ENCODE measurements around the gene ZBTB47.

Gene ZBTB47

DNA sequence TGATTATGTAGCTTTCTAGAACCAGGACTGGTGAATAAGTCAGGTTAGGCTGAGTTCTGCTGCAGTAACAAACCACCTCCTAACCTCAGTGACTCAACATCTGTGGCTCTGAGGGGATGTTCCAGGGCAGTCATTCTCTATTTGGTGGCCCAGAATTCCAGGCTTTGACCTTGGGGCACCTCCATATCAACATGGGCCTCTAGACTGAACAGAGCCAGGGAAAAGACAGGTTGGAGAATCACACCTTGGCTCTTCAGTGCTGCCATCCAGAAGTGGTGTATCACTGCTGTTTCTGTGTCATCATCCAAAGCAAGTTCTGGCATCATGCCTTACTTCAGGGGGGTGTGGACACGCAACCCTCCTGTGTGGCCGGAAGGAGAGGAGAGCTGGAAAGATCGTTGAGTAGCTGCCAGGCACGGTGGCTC is 15.3 kb downstream of the ZBTB47 start:
- H3K4me3 ChIP-seq (ENCODE audit: low read depth, low read length) = no peak overlapping the region
- no peak for DNase-seq (ENCODE audit: low read depth)
- TF ChIP-seq MYC (IDR thresholded peaks at IDR 0.05; ENCODE audit: low read depth, low read length) (no peak), POLR2A (IDR thresholded peaks at IDR 0.05; ENCODE audit: extremely low read depth, insufficient read length) (no peak)
- TF ChIP-seq, protein P1, sequence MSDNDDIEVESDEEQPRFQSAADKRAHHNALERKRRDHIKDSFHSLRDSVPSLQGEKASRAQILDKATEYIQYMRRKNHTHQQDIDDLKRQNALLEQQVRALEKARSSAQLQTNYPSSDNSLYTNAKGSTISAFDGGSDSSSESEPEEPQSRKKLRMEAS (IDR thresholded peaks at IDR 0.05; ENCODE audit: low read depth, low read length) = no peak
- TF ChIP-seq, protein P2, sequence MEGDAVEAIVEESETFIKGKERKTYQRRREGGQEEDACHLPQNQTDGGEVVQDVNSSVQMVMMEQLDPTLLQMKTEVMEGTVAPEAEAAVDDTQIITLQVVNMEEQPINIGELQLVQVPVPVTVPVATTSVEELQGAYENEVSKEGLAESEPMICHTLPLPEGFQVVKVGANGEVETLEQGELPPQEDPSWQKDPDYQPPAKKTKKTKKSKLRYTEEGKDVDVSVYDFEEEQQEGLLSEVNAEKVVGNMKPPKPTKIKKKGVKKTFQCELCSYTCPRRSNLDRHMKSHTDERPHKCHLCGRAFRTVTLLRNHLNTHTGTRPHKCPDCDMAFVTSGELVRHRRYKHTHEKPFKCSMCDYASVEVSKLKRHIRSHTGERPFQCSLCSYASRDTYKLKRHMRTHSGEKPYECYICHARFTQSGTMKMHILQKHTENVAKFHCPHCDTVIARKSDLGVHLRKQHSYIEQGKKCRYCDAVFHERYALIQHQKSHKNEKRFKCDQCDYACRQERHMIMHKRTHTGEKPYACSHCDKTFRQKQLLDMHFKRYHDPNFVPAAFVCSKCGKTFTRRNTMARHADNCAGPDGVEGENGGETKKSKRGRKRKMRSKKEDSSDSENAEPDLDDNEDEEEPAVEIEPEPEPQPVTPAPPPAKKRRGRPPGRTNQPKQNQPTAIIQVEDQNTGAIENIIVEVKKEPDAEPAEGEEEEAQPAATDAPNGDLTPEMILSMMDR (IDR thresholded peaks at IDR 0.05; ENCODE audit: low read depth, low read length) = no peak

DNA sequence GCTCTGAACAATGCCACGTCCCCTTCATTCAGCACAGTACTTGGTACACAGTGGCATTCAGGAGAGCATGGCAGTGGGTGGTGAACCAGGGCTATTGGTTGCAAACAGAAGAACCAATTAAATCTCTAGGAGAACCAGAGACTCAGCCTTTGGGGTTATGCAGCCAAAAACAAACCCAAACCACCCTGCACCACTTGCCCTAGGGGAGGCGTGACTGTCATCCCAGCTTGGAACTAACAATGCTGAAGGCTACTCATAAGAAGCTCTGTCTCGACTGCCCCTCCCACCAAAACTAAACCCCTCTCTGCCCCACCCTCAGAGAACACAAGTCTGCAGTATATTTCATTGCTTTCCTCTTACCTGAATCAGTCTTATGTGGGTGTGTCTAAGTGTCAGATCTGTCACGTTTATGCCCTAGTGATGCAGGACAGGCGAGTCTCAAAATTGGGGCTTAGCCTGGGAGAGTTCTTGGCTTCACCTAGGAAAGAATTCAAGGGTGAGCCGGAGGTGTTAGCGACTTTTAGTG is 16.6 kb downstream of the ZBTB47 start:
- TF ChIP-seq POLR2A (IDR thresholded peaks at IDR 0.05; ENCODE audit: extremely low read depth, insufficient read length) = no peak
- TF ChIP-seq, protein P1 (IDR thresholded peaks at IDR 0.05; ENCODE audit: low read depth, low read length) = no peak
- TF ChIP-seq, protein P2 (IDR thresholded peaks at IDR 0.05; ENCODE audit: low read depth, low read length) = no peak
- TF ChIP-seq MYC (IDR thresholded peaks at IDR 0.05; ENCODE audit: low read depth, low read length) = no peak
- no peak for DNase-seq (ENCODE audit: low read depth)
- no peak overlapping the region for H3K4me3 ChIP-seq (ENCODE audit: low read depth, low read length)

DNA sequence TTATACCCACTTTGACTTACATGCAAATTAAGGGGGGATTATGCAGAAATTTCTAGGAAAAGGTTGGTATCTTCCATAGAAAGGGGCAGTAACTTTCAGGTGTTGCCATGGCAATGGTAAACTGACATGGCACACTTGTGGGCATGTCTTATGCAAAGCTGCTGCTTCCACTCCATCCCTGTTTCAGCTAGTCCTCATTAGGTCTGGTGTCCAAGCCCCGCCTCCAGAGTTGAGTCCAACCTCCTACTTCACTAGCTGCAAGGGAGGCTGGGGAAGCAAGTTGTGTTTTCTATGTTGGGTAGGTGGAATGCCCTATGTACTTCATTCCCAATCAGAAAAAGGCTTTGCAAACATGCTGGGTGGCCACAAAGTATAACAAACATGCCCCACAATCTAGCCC is 17.2 kb downstream of the ZBTB47 start:
- TF ChIP-seq MYC (IDR thresholded peaks at IDR 0.05; ENCODE audit: low read depth, low read length) (no peak), POLR2A (IDR thresholded peaks at IDR 0.05; ENCODE audit: extremely low read depth, insufficient read length) (no peak)
- TF ChIP-seq, protein P1 (IDR thresholded peaks at IDR 0.05; ENCODE audit: low read depth, low read length) = no peak
- TF ChIP-seq, protein P2 (IDR thresholded peaks at IDR 0.05; ENCODE audit: low read depth, low read length) = no peak
- H3K4me3 ChIP-seq (ENCODE audit: low read depth, low read length) = no peak overlapping the region
- DNase-seq (ENCODE audit: low read depth) = no peak

DNA sequence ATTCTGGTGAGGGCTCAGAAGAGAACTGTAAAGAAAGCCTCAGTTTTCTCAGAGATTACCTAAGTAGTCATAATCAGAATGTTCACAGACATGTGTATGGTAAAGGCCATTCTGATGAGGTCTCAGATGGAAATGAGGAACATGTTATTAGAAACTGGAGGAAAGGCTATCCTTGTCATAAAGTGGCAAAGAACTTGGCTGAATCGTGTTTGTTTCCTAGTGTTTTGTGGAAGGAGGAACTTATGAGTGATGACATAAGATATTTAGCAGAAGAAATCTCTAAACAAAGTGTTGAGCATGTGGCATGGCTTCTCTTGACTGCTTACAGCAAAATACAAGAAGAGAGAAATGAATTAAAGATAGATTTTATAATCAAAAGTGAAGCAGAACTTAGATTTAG is 19.0 kb downstream of the ZBTB47 start:
- TF ChIP-seq, protein P1 (IDR thresholded peaks at IDR 0.05; ENCODE audit: low read depth, low read length) = no peak
- TF ChIP-seq, protein P2 (IDR thresholded peaks at IDR 0.05; ENCODE audit: low read depth, low read length) = no peak
- TF ChIP-seq POLR2A (IDR thresholded peaks at IDR 0.05; ENCODE audit: extremely low read depth, insufficient read length) (no peak), MYC (IDR thresholded peaks at IDR 0.05; ENCODE audit: low read depth, low read length) (no peak)
- no peak overlapping the region for H3K4me3 ChIP-seq (ENCODE audit: low read depth, low read length)
- no peak for DNase-seq (ENCODE audit: low read depth)

DNA sequence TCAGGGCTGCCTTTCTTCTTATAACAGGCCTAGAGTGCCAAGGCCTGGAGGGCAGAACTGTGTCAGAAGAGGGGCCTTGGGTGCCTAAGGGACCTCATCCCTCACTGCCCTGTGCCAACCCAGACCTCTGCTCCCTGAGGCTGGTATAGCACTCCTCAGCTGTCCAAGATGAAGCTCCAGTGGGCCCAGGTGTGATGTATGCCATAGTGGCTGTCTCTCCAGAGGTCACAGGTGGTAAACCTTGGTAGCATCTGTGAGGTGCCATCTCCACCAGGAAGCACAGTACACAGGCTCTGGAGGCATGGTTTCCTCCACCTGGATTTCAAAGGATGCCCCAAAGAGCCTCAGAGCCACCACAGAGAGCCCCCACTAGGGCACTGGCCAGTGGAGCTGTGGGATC is 19.6 kb downstream of the ZBTB47 start:
- no peak for DNase-seq (ENCODE audit: low read depth)
- TF ChIP-seq, protein P1 (IDR thresholded peaks at IDR 0.05; ENCODE audit: low read depth, low read length) = no peak
- TF ChIP-seq POLR2A (IDR thresholded peaks at IDR 0.05; ENCODE audit: extremely low read depth, insufficient read length) = no peak
- TF ChIP-seq, protein P2 (IDR thresholded peaks at IDR 0.05; ENCODE audit: low read depth, low read length) = no peak
- no peak for TF ChIP-seq MYC (IDR thresholded peaks at IDR 0.05; ENCODE audit: low read depth, low read length)
- H3K4me3 ChIP-seq (ENCODE audit: low read depth, low read length) = no peak overlapping the region

Measured in NB4 (cell line).